ENCODE measurements around the gene PLCG1.

The PLCG1 gene

DNA sequence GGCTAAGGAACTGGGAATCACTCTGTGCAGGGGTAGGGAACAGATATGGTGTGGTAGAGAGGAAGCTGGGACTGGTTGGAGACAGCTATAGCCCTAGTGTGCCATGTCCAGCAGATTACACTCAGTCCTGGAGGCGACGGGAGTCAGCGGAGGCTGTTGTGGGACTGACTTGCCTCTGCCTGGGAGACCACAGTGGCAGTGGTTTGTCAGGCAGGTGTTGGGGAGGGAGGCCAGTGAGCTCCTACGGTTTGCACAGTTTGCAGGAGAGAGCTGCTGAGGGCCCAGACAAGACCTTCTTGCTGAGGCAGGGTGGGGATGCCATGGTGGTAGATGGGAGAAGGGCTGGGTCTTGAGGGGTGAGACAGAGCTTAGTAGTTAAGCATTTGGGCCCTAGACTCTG lies 4.9 kb downstream of the PLCG1 start:
- no peak for DNase-seq (ENCODE audit: low read depth)

DNA sequence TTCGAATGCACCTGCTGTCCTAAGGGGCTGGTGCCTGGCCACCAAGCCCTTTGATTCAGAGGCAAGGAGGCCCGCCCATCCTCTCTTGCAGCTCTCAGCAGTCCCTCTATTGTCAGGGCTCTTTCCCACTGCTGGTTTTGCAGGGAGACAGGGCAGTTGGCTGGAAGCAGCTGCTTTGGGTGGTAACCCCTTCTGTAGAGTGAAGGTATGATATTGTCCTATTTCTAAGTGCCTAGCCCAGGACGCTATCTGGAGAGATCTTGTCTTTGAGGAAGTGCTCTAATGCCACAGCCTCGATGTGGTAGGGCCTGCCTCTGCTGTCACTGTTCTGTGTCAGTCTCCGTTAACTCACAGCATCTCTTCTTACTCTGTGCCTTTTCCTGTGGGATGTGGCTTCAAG lies 5.6 kb downstream of the PLCG1 start:
- DNase-seq (ENCODE audit: low read depth): no peak

DNA sequence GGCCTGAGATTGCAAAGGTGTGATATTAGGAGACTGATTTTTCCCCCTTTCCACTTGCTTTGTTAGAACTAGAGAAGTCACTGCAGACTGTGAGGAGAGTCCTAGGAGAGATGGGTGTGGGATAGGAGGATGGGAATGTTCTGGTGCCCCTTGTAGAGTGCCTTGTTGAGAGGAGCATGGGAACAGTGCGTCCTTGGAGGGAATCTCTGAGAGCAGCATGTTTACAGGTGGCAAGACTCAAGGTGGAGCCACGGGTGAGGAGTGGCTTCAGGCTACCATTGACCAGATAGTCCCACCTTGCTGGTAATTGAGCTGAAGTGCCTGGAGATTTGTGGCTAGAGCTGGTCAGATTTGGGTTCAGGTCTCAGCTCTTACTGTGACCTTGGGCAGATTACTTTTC lies 6.0 kb downstream of the PLCG1 start:
- DNase-seq (ENCODE audit: low read depth): no peak

DNA sequence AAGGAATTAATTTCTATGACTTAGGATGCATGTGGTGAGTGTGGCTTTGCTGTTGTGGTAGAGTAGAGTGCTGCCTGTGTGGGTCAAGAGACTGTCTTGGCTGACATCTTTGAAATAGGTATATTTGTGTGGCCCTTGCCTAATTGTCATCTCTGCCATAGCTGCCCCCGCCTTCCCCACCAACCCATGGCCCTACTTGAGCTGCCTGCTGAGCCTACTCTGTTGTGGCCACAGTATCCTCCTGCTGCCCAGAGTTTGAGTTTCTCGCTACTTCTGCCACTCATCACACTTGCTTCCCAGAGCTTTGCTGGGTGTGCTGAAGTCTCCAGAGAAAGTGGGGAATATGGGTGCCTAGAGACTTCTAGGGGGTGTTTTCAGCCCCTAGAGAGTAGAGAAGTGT lies 8.0 kb downstream of the PLCG1 start:
- no peak for DNase-seq (ENCODE audit: low read depth)

DNA sequence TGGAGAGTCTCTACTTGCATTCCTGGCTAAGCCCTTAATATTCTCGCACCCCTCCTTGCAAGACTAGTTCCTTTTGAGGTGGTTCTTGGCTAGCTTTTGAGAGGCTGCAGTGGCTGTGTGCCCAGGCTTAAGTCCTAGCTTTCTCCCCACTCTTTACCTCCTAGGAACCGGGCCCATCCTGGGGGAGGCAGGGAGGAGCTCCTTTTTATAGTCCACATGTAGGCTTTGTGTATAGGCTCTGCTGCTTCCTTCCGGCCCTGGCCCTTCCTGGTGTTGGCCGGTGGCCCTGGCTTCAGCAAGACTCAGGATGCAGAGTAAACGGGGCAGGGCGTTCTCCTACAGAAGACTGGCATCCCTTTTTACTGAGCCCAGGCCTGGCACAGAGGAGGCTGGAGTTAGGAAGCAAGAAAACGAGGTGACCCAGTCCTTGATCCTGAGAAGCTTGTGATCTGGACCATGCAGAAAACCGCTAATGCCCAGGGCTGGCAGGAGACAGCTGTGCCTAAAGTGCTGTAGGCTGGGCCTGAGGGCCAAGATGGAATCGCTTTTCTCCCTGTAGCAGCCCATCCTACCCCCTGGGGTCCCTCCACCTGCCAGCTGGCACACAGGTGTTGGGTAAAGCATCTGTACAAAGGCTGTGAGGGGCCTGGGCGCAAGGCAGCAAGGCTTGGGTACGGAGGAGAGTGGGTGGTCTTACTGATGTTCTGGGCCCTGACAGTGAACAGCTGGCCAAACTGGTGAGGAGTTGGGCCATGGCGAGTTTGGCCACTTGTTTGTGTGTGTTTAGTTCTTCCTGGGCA lies 8.7 kb downstream of the PLCG1 start:
- DNase-seq (ENCODE audit: low read depth): no peak

DNA sequence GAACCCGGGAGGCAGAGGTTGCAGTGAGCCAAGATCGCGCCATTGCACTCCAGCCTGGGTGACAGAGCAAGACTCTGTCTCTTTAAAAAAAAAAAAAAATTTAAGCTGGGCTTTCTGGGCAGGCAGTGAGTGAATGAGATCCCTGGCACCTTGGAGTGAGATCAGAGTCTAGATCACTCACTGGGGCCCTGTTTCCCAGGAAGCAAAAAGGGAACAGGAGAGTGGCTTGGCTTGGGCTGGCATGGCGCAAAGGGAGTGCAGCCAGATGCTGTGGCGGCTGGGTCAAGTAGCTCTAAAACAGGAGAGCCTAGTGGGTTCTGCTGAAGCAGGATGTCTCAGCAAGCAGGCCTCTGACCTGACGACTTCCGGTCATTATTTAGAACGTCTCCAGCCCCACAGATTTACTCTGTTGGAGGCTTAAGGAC lies 10.4 kb downstream of the PLCG1 start:
- DNase-seq (ENCODE audit: low read depth): no peak

DNA sequence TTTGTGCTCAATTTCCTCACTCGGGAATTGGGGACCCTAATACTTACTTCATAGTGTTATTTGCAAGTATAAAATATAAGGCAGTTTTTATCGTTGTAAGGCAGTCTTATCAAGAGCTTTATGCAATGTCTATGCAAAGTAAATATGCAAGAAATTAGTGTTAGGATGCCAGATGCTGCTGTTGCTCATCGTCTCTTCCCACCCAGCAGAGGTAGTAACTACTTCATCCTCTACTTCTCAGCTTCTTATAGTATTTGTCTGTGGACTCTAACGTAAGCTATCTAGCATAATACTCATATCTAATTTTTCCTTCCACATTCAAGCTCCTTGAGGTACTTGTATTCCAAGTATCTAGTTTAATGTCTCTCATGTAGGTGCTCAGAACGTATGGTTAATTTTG lies 11.6 kb downstream of the PLCG1 start:
- no peak for DNase-seq (ENCODE audit: low read depth)

DNA sequence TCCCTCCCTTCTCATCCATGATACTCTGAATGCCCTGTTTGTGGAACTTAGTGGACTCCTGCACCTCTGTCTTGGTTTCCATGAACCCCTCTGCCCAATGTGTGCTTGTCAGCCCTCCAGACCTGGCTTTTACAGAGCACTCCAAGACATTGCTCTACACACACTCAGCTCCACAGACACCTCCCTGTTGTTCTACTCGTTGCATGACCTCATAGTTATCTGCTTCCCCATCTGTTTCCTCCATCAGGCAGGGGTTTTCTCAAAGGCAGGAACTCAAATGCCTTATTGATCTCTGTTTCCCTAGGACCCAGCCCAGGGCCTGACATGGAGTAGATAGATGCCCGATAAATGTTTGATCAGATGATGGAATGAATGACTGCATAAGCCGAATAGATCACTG lies 13.3 kb downstream of the PLCG1 start:
- DNase-seq (ENCODE audit: low read depth): no peak

DNA sequence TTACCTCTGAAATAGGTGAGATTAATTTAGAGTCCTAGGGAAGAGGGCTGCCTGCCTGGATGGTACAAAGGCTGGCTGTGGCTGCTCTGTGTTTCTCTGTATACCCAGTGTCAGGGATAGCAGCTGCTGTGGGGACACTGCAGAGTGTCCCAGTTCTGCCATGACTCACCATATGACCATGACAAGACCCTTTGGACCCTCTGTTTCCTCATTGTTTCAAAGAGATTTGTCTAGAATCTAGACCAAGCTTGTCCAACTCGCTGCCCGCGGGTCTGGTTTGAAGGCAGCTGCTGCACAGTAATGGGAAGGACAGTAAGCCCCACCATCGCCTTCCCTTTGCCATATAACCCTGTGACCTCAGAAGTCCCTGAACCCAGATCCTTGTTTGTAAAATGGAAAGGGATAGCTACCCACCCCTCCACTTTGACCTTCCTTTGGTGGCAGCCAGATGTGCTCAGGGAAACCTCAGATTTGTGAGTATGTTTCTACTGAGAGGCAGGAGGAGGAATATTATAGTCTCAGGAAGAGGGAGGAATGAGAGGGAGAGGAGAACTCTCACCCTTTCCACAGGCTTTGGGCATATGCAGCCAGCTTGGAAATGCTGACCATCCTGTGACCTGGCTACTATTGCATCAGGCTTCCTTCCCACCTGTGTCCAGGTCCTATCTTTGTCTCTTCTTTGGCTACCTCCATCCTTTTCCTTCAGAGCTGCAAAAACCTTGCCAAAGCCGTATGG lies 14.0 kb downstream of the PLCG1 start:
- no peak for DNase-seq (ENCODE audit: low read depth)

DNA sequence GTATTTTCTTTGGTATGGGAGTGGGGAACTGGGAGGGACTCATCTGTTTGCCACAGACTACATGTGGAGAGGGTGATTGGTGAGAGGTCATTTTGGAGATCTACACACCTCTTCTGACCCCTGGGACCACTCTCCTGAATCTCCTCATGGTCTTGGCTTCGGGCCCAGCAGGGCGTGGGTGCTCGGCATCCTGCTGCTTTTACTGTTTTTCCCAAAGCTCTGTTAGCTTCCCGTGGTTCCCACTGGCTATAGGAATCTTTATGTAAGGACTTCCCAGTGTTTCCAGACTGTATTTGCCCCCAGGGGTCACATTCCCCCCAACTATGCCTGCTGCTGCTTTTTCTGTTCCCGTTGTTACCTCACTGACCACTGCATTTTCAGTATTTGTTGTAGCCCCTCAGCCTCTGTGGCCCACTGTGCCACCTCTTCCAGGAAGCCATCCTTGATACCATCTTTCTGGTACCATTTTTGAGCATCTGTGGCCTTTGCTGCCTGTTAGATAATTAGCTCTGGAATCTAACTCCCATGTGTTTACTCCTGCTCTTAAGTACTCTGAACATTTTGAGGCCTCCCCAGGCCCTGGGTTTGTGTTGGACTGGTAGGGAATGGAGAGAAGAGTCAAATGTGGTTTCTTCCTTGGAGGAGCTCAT lies 14.9 kb downstream of the PLCG1 start:
- no peak for DNase-seq (ENCODE audit: low read depth)

DNA sequence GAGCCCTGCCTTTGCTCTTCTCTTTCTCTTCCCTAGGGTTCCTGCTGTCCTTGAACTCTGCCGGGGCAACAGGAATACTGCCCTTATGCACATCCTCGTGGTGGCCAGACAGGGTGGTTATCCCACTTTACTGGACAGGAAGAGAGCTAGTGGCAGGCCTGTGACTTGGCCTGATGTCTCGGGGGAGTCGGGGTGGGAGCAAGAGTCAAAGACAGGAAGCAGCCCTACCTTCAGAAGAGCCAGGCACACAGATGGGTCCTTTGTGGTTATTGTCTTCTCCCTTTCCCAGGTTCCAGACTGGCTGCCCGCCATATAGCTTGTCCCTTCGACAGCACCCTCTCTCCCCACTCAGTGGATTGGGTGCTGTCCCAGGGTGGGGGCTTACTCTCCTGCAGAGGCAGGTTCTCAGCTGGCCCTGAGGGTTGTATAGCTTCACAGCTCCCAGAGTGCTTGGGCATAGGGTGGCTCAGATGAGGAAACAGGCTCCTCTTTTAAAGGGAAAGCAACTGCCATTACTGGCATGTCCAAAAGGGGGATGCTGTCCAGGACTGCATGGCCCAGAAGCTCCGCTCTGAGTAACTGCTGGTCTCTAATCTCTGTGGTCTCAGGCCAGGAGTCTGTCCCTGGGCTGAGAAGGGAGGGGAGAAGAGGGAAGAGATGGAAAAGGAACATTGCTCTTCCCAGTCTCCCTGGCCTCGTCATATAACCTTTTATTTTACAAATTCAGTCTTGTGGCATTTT lies 17.3 kb downstream of the PLCG1 start:
- DNase-seq (ENCODE audit: low read depth): no peak

DNA sequence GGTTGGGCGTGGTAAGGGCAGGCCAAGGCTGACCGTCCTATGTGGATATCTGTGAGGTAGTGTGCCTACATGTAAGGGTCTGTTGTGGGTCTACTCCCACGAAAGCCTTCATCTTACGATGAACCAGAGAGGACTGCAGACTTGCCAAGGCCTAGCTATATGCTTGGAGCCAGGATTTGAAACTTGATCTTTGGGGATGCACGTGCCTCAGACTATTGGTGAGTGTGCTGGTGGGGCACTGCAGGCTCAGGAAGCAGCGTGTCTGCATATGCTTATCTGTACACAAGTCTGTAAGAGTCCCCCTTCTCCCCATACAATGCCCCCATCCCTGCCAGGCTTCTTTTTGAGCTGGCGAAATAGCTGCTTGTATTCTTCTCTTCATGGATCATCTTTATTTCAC lies 17.9 kb downstream of the PLCG1 start:
- DNase-seq (ENCODE audit: low read depth): peak; percentile 54

DNA sequence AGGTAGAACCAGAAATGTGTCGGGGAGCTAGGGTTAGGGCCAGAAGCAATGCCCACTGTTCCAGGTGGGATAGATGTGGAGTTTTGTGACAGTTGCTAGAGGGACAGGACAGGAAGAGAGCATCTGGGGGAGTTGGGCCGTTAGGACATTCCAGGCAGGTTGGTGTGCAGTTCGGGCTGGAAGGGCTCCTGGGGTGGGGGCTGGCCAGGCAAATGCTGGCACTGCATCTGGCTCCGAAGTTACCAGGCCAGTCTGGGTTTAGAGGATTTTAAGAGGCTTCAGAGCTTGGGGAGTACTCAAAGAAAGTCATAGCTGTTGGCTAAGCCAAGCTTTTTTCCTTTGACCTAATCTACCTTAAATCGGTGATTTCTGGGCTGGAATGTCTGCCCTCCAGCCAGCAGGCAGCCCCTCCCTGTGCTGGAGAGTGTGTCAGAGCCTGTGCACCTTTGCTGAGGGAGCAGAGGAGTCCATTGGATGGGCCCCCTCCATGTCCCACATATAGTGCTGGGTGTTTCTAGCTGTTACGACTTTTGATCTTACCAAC lies 20.8 kb downstream of the PLCG1 start:
- DNase-seq (ENCODE audit: low read depth): no peak

DNA sequence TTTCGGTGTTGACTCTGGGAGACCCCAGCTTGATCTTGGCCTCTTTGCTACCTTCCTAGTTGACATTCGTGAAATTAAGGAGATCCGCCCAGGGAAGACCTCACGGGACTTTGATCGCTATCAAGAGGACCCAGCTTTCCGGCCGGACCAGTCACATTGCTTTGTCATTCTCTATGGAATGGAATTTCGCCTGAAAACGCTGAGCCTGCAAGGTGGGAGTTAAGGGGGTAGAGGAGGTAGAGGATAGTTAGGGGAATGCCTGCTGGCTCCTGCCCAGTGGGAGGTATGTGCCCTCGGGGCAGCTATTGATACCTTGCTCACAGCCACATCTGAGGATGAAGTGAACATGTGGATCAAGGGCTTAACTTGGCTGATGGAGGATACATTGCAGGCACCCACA lies 22.2 kb downstream of the PLCG1 start:
- no peak for DNase-seq (ENCODE audit: low read depth)

DNA sequence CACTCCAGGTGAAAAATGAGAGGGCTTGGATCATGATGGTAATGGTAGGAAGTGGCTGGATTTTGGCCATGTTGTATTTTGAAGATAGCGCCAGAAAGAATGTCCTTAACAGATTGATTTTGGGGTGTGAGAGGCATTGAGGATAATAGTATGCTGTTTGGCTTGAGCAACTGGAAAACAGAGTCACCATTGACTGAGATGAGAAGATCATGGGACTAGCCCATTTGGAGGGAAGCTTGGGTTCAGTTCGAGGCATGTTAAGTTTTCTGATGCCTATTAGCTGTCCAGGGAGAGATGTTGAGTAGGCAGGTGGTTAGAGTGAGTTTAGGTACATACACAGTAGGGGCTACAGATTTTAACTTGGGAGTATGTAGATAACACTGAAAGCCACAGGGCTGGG lies 23.3 kb downstream of the PLCG1 start:
- DNase-seq (ENCODE audit: low read depth): no peak

DNA sequence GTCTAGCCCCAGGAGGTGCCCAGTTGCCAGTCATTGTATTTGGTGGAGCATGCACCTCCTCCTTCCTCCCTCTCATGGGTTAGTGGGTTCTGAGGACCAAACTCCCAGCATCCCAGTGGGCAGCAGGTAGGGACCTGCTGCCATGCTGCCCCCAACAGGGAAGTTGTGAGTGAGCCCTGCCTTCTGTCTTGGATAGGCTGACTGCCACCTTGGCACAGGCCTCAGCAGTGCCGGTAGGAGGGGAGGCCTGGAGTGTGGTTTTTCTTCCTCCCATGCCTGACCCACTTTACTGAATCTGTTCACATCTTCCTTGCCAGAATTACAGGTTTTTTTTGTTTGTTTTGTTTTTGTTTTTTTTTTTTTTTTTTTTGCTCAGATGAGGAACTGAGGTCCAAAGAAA lies 24.5 kb downstream of the PLCG1 start:
- no peak for DNase-seq (ENCODE audit: low read depth)

DNA sequence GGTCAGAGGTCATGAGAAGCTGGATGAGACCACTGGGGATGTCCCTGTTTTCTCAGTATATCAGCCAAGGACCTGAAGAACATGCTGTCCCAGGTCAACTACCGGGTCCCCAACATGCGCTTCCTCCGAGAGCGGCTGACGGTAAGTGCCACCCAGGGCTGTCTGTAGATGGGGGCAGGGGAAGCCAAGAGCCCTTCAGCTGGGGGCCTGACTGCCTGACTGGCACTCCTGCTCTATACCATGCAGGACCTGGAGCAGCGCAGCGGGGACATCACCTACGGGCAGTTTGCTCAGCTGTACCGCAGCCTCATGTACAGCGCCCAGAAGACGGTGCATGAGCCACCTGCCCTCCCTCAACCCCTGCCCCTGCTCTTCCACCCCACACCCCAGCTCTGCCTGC lies 25.1 kb downstream of the PLCG1 start:
- no peak for DNase-seq (ENCODE audit: low read depth)

DNA sequence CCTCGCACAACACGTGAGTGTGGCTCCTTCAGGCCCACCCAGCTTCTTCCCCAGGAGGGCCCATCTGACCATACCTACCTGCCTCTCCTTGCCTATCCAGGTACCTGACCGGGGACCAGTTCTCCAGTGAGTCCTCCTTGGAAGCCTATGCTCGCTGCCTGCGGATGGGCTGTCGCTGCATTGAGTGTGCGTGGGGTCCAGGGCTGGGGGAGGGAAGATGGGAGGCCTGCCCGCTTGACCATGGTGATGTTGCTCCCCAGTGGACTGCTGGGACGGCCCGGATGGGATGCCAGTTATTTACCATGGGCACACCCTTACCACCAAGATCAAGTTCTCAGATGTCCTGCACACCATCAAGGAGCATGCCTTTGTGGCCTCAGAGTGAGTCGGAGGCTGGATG lies 26.5 kb downstream of the PLCG1 start:
- no peak for DNase-seq (ENCODE audit: low read depth)

DNA sequence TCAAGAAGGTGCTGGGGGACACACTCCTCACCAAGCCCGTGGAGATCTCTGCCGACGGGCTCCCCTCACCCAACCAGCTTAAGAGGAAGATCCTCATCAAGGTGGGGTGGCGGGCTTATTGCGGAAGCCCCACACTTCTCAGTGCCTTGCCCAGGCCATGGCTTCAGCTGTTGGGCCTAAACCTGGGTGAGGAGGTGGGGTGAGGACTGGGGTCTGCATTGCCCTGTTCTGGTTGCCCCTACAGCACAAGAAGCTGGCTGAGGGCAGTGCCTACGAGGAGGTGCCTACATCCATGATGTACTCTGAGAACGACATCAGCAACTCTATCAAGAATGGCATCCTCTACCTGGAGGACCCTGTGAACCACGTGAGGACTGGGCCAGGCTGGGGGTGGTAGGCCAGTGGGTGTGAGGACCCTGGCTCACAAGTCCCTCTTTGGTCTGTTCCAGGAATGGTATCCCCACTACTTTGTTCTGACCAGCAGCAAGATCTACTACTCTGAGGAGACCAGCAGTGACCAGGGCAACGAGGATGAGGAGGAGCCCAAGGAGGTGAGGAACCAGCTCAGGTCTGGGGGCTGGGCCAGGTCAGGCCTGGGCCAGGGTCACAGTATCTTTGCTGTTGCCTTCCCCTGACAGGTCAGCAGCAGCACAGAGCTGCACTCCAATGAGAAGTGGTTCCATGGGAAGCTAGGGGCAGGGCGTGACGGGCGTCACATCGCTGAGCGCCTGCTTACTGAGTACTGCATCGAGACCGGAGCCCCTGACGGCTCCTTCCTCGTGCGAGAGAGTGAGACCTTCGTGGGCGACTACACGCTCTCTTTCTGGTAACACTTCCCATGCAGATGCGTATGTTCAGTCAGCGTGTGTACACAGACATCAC lies 27.9 kb downstream of the PLCG1 start:
- DNase-seq (ENCODE audit: low read depth): no peak

DNA sequence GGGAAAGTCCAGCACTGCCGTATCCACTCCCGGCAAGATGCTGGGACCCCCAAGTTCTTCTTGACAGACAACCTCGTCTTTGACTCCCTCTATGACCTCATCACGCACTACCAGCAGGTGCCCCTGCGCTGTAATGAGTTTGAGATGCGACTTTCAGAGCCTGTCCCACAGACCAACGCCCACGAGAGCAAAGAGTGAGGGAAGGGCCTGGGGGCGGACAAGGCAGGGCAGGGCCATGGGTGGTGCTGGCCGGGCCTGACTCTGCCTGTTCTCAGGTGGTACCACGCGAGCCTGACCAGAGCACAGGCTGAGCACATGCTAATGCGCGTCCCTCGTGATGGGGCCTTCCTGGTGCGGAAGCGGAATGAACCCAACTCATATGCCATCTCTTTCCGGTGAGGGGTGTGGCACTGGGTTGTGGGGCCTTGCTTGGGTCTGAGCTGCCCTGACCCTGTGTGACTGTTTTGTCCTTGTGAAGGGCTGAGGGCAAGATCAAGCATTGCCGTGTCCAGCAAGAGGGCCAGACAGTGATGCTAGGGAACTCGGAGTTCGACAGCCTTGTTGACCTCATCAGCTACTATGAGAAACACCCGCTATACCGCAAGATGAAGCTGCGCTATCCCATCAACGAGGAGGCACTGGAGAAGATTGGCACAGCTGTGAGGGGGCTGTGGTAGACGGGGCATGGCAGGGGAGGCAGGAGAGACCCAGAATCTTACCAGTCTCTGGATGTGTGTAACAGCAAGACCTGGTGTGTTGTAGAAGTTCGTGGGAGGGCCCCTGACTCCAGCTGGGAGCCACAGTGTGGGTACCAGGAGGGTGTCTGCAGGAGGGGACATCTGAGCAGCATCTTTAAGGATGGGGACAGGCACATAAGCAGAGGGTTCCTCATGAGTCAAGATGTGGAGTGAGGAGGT lies 29.1 kb downstream of the PLCG1 start:
- DNase-seq (ENCODE audit: low read depth): no peak

Data from fibroblast of gingiva (primary cell).